GM18508 (cell line): Measurements from ENCODE around the gene ACOXL.
"Not testable (repeated sequence)": the region's sequence is repeated elsewhere in the genome, so short reads cannot be mapped to it uniquely, and the experiment has no call there.

ENCODE experiments used
- ATAC-seq: cut with Tn5 transposase; IDR thresholded peaks from one replicate; pipeline ENCODE4 v1.9.1; 2021; ENCODE audit warnings: moderate number of reproducible peaks; ENCODE audit not compliant: insufficient read depth, unreplicated experiment

The ACOXL gene

GRCh38 chr2:111044066-111044465, 311.7 kb downstream of the ACOXL start:
- ATAC-seq = no peak

- ATAC-seq = not testable (repeated sequence)
Measured at GRCh38 chr2:111045236-111045635, 312.9 kb downstream of the ACOXL start.

- no peak for ATAC-seq
Measured at GRCh38 chr2:111045771-111046444, 313.5 kb downstream of the ACOXL start.

GRCh38 chr2:111046670-111047069, 314.3 kb downstream of the ACOXL start:
- ATAC-seq = no peak

- ATAC-seq = no peak
Measured at GRCh38 chr2:111048856-111049768, 316.7 kb downstream of the ACOXL start.

GRCh38 chr2:111049792-111050640, 317.6 kb downstream of the ACOXL start:
- peak; percentile 45 for ATAC-seq

- no peak for ATAC-seq
Measured at GRCh38 chr2:111050701-111051376, 318.5 kb downstream of the ACOXL start.

- ATAC-seq = no peak
Measured at GRCh38 chr2:111052621-111053020, 320.2 kb downstream of the ACOXL start.

- no peak for ATAC-seq
Measured at GRCh38 chr2:111053266-111053665, 320.9 kb downstream of the ACOXL start.

- ATAC-seq = no peak
Measured at GRCh38 chr2:111053825-111054515, 321.6 kb downstream of the ACOXL start.

- ATAC-seq = peak; percentile 64
Measured at GRCh38 chr2:111054791-111055691, 322.7 kb downstream of the ACOXL start.

- ATAC-seq = no peak
Measured at GRCh38 chr2:111055735-111056134, 323.4 kb downstream of the ACOXL start.

GRCh38 chr2:111057045-111057444, 324.7 kb downstream of the ACOXL start:
- no peak for ATAC-seq

GRCh38 chr2:111057721-111058120, 325.3 kb downstream of the ACOXL start:
- no peak for ATAC-seq

GRCh38 chr2:111058264-111058663, 325.9 kb downstream of the ACOXL start:
- no peak for ATAC-seq

GRCh38 chr2:111061191-111061590, 328.8 kb downstream of the ACOXL start:
- no peak for ATAC-seq

GRCh38 chr2:111062417-111062816, 330.0 kb downstream of the ACOXL start:
- no peak for ATAC-seq

GRCh38 chr2:111066062-111066593, 333.8 kb downstream of the ACOXL start:
- ATAC-seq = no peak
